Stimulated activated CD8-positive, alpha-beta memory T cell treated with anti-CD3 and anti-CD28 coated beads, Interleukin-7, amount 100 ng/mL, for 4 hours (primary cell): ENCODE measurements around the gene KLK5.
"Not testable (repeated sequence)": the region's sequence is repeated elsewhere in the genome, so short reads cannot be mapped to it uniquely, and the experiment has no call there.

ENCODE experiments used
- DNase-seq, 2 donors: peaks; one replicate each; pipeline ENCODE4 v3.0.0-alpha.2; 2020; ENCODE audit warnings: low read depth in 2 of 2

Gene KLK5, protein sequence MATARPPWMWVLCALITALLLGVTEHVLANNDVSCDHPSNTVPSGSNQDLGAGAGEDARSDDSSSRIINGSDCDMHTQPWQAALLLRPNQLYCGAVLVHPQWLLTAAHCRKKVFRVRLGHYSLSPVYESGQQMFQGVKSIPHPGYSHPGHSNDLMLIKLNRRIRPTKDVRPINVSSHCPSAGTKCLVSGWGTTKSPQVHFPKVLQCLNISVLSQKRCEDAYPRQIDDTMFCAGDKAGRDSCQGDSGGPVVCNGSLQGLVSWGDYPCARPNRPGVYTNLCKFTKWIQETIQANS

DNA sequence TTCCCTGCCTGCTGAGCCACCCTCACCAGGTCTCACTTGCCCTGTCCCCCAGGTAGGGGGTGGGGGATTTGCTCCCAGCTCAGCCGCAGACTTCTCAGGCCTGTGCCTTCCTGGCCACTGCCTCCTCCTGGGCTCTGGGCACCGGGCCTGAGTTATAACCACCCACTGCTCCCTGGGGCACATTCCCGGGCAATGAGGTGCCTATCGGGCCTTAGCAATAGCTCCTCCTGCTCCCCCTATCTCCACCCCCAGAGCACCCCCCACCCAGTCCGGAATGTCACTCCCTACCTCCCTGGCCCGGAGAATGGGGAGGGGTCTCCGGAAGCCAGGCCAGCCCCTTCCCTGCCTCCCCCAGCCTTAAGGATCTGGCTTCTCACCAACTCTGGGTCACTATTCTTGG lies at the start of gene KLK5:
TSS of gene KLK5 (minus strand) at position 129 of the 400 bp plus-strand sequence. CDS start 381 bp downstream, outside the sequence.
- DNase-seq: no peak

- DNase-seq: no peak
Observed at GRCh38 chr19:51002089-51002532, 49.3 kb upstream of the KLK5 start.

DNA sequence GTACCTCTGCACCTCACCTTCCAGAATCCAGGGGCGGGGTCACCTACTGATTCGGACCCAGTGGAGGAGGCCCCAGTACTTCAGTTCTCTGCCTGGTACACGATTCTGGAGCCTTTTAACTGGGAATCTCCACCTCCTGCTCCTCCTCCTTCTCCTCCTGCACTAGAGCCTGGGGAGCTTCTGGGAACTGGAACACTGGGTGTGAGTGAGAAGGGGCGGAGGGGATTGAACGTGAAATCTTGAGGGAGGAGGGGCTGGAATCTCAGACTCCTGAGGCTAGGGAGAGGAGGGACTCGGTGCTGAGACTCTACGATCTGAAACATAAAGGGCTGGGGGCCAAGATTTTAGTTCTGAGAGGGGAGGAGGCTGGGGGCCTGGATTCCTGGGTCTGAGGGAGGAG lies 48.7 kb upstream of the KLK5 start, which contains the start of gene KLK8:
TSS of gene KLK8 (minus strand) at position 90 of the 400 bp plus-strand sequence. CDS start 437 bp downstream, outside the sequence.
- no peak for DNase-seq

GRCh38 chr19:51000981-51001380 lies 48.1 kb upstream of the KLK5 start:
- no peak for DNase-seq

DNA sequence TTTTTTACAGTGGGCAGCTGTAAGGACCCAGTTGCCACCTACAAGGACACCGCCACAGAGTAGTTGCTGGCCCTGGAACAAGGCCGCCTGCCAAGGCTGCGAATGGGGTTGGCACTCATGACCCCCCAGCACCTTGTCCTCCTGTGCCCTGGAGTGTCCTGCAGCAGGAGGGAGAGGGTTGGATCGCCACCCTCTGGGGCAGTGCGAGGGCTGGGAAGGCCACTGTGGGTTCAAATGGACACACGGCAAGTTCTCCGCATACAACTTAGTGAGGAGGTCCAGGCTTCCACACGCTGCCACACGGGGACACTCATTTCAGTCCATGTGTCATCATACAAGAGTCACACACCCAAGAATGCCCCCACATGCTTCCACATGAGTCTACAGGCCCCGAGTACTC lies 47.6 kb upstream of the KLK5 start:
- no peak for DNase-seq

DNA sequence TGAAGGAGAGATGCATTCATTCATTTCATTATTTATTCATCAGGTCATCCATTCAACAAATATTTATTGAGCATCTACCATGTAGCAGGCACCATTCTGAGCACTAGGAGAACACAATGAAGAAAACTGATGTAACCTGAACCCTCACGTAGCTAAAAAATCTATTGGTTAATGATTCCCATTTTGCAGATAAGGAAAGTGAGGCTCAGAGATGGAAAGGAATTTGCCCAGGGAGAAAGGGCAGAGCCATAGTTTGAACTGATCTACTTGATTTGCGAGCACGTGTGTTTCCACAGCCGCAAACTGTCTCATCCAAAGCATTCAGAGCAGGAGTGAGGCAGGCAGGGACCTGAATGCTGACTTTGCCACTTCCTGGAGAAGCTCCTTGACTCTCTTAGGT lies 45.8 kb upstream of the KLK5 start:
- DNase-seq: no peak

DNA sequence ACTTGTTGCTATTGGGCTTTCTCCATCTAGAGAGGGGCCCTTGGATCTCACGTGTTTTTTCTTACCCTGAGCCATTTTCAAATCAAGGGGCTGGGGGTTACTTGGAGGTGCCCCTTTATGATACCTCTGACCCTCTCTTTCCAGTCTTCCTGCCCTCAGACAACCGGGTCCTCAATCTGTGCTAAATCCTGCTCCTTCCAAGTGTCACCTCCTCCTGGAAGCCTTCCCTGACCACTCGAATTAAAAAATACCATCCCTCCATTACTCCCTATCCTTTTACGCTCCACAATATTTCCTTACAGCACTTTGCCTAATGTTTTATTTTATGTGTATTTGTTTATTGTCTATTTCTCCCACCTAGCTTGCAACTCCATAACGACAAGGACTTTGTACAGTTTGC lies 45.2 kb upstream of the KLK5 start:
- no peak for DNase-seq

- DNase-seq: no peak
Observed at GRCh38 chr19:50994129-50994528, 41.3 kb upstream of the KLK5 start.

- no peak for DNase-seq
Observed at GRCh38 chr19:50992666-50993035, 39.8 kb upstream of the KLK5 start.

DNA sequence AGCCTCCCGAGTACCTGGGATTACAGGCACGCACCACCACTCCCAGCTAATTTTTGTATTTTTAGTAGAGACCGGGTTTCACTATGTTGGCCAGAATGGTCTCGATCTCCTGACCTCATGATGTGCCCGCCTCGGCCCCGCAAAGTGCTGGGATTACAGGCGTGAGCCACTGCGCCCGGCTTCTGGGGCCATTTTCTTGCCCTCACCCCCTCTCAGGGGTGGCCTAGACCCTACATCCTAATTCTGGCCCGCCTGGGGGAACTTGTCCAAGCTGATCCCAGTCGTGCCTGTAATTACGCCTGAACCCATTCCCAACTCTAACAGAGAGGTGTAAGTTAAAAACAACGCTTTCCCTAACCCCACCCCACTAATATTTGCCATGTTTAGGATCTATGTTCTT lies 31.6 kb upstream of the KLK5 start:
- DNase-seq: not testable (repeated sequence)

DNA sequence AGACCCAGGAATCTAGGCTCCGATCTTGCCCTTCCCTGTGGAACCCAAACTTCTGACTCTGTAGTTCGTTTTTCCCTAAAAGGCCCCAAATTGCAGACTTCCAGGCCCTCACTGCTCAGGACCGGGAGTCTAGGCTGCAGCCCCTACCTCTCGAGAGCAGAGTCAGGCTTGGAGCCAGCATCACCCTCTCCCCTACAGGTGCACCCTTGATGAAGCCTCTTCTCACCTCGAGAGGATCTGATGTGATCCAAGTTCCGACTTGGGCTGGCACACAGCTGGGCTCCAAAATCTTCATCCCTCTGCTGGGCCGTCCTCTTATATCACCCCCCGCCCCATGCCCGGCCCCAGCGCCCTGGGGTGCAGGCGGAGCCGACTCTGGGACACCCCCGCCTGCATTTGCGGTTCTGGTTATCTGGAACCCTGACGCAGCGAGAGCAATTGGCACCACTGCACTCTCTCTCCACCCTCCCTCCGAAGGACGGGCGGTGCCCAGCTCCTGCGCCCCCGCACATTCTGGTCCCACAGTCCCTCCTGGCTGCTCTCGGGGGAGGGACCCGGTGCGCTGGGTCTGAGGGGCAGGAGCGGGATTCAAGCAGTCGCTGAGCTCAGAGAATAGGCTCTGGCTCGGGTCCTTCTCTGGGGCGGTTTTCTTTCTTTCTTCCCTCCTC lies 30.9 kb upstream of the KLK5 start, which contains the start of gene KLK7:
TSS of gene KLK7 (minus strand) at position 293 of the 668 bp plus-strand sequence. CDS start 1,518 bp downstream, outside the sequence.
- DNase-seq: no peak

GRCh38 chr19:50982186-50982585 lies 29.3 kb upstream of the KLK5 start:
- no peak for DNase-seq

GRCh38 chr19:50981587-50982146 lies 28.8 kb upstream of the KLK5 start:
- DNase-seq: no peak

- DNase-seq: no peak
Observed at GRCh38 chr19:50980208-50980607, 27.4 kb upstream of the KLK5 start.

DNA sequence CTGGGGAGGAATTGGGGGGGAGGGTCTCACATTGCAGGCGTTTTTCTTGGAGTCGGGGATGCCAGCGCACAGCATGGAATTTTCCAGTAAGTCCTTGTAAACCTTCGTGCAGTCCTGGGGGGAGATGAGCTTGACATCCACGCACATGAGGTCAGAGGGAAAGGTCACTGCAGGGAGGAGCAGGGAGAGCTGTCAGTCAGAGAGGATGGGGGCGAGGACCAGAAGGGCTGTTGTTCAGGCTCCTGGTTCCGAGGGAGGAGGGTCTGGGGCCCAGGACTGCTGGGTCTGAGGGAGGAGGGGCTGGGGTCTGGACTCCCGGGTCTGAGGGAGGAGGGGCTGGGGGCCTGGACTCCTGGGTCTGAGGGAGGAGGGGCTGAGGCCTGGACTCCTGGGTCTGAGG lies 26.9 kb upstream of the KLK5 start:
- DNase-seq: no peak

GRCh38 chr19:50978772-50979390 lies 26.0 kb upstream of the KLK5 start:
- no peak for DNase-seq

- no peak for DNase-seq
Observed at GRCh38 chr19:50977626-50978025, 24.8 kb upstream of the KLK5 start.

DNA sequence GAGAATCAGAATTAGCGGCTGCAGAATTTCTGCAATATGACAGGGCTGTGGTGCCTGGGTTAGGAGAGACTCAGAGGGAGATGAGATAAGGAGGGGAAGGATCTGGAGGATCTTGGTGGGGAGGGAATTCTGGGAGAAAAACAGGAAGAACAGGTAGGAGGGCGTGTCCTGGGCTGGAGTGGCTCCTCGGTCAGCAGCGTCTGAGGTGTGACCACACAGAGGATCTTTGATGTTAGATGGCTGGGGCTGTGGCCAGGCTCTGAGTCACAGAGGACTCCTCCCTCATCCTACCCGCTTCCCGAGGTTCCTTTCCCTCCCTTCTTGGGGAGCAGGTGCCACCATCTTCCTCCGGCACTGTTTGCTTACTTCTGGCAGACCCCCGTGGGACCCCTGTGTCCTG lies 22.9 kb upstream of the KLK5 start:
- no peak for DNase-seq

- DNase-seq: no peak
Observed at GRCh38 chr19:50974702-50975556, 22.1 kb upstream of the KLK5 start.

GRCh38 chr19:50972795-50973376 lies 20.0 kb upstream of the KLK5 start:
- no peak for DNase-seq

- not testable (repeated sequence) for DNase-seq
Observed at GRCh38 chr19:50969810-50970209, 17.0 kb upstream of the KLK5 start.
